Thyroid gland (tissue), 4 donors: ENCODE data around the gene ATP10B.

ENCODE experiments used
- POLR2A ChIP-seq, 2 donors: fragments of 450-650 bp; IDR thresholded peaks; one replicate each; pipeline ENCODE4 v1.6.1; 2017; ENCODE audit warnings: antibody characterized with exemption in 2 of 2, mild to moderate bottlenecking in 2 of 2, moderate library complexity in 1 of 2
- TF ChIP-seq, protein P1 (sequence below), 6 experiments: fragments of 200-600 bp in 3 of 6; fragments of 450-650 bp in 3 of 6; sonication (generic) in 3 of 6; IDR thresholded peaks; one replicate each; pipeline ENCODE4 v1.5.1; 2016 to 2019; ENCODE audit warnings: antibody characterized with exemption in 6 of 6, mild to moderate bottlenecking in 2 of 6, inconsistent platforms in 1 of 6, moderate library complexity in 1 of 6

DNA sequence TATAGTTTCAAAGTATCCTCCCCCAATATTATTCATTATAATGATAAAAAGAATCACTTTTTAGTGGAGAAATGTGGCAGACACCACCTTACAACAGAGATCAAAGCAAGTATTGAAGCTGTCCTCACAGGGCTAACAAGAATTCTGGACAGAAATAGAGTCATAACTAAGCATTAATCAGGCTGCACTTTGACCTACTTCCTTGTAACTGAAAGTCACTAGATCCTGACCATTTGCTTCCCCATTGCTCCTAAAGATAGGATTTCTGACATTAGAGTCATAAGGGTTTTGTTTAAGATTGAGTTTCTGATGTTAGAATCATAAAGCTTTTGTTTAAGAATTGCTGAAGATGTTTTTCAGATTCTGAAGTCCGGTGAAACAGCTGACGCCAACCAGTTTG lies 159.7 kb downstream of the ATP10B start:
- TF ChIP-seq, protein P1, sequence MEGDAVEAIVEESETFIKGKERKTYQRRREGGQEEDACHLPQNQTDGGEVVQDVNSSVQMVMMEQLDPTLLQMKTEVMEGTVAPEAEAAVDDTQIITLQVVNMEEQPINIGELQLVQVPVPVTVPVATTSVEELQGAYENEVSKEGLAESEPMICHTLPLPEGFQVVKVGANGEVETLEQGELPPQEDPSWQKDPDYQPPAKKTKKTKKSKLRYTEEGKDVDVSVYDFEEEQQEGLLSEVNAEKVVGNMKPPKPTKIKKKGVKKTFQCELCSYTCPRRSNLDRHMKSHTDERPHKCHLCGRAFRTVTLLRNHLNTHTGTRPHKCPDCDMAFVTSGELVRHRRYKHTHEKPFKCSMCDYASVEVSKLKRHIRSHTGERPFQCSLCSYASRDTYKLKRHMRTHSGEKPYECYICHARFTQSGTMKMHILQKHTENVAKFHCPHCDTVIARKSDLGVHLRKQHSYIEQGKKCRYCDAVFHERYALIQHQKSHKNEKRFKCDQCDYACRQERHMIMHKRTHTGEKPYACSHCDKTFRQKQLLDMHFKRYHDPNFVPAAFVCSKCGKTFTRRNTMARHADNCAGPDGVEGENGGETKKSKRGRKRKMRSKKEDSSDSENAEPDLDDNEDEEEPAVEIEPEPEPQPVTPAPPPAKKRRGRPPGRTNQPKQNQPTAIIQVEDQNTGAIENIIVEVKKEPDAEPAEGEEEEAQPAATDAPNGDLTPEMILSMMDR (IDR thresholded peaks at IDR 0.05) = no peak
- TF ChIP-seq POLR2A (IDR thresholded peaks at IDR 0.05) = no peak
